ENCODE results near the gene LIFR.

DNA sequence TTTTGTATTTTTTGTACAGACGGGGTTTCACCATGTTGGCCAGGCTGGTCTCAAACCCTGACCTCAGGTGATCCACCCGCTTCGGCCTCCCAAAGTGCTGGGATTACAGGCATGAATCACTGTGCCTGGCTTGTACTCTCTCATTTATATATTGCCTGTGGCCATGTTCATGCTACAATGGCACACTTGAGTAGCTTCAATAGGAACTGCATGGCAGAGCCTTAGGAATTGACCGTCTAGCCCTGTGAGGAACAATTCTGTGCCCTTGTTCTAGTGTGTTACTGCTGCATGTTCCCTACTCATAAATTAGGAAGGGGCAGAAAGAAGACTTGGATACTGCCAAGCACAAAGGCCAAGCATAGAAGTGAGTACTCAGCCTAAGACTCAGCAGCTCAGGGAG lies 104.2 kb downstream of the LIFR start:
- TF ChIP-seq CTCF (IDR thresholded peaks at IDR 0.05) = no peak
- TF ChIP-seq POLR2AphosphoS5 (IDR thresholded peaks at IDR 0.05) = no peak
- TF ChIP-seq POLR2A (IDR thresholded peaks at IDR 0.05) = no peak
- no peak for TF ChIP-seq EP300 (IDR thresholded peaks at IDR 0.05)

Data from sigmoid colon (tissue), 4 donors.